NCI-H82 treated with DMSO at 0.1 percent for 48 hours (cell line): ENCODE results near the gene QKI.
A peak's percentile ranks its signal among the peaks of the same experiment; 100 is the strongest.
"Not testable (repeated sequence)": the region's sequence is repeated elsewhere in the genome, so short reads cannot be mapped to it uniquely, and the experiment has no call there.

ENCODE experiments used
- DNase-seq: peaks from one replicate; lab custom pipeline; 2025; ENCODE audit not compliant: unreplicated experiment; lab: John Stamatoyannopoulos, UW

The QKI gene

GRCh38 chr6:163476946-163477345 is 62.4 kb downstream of the QKI start:
- not testable (repeated sequence) for DNase-seq

- no peak for DNase-seq
Measured at GRCh38 chr6:163483107-163483506, 68.6 kb downstream of the QKI start.

GRCh38 chr6:163485388-163485851 is 70.9 kb downstream of the QKI start:
- DNase-seq, result no peak

GRCh38 chr6:163486821-163487220 is 72.3 kb downstream of the QKI start:
- DNase-seq, result no peak

GRCh38 chr6:163487606-163488005 is 73.1 kb downstream of the QKI start:
- DNase-seq, result no peak

- no peak for DNase-seq
Measured at GRCh38 chr6:163489584-163489983, 75.1 kb downstream of the QKI start.

GRCh38 chr6:163490826-163491577 is 76.5 kb downstream of the QKI start:
- DNase-seq, result no peak

- DNase-seq, result no peak
Measured at GRCh38 chr6:163491737-163492300, 77.3 kb downstream of the QKI start.

GRCh38 chr6:163494279-163494727 is 79.8 kb downstream of the QKI start:
- no peak for DNase-seq

- no peak for DNase-seq
Measured at GRCh38 chr6:163496205-163496604, 81.7 kb downstream of the QKI start.

GRCh38 chr6:163500105-163500504 is 85.6 kb downstream of the QKI start:
- no peak for DNase-seq

GRCh38 chr6:163501026-163501425 is 86.5 kb downstream of the QKI start:
- no peak for DNase-seq

GRCh38 chr6:163501439-163501838 is 86.9 kb downstream of the QKI start:
- no peak for DNase-seq

GRCh38 chr6:163504984-163505640 is 90.6 kb downstream of the QKI start:
- DNase-seq, result no peak

GRCh38 chr6:163507965-163508364 is 93.4 kb downstream of the QKI start:
- no peak for DNase-seq

- DNase-seq, result no peak
Measured at GRCh38 chr6:163513003-163513402, 98.5 kb downstream of the QKI start.

- no peak for DNase-seq
Measured at GRCh38 chr6:163513570-163514166, 99.2 kb downstream of the QKI start.

- peak; percentile 82 for DNase-seq
Measured at GRCh38 chr6:163516908-163517307, 102.4 kb downstream of the QKI start.

- DNase-seq, result no peak
Measured at GRCh38 chr6:163520956-163521355, 106.4 kb downstream of the QKI start.

- DNase-seq, result no peak
Measured at GRCh38 chr6:163522033-163522432, 107.5 kb downstream of the QKI start.

- DNase-seq, result no peak
Measured at GRCh38 chr6:163525926-163526325, 111.4 kb downstream of the QKI start.

GRCh38 chr6:163526346-163526745 is 111.8 kb downstream of the QKI start:
- DNase-seq, result no peak
